Frontal cortex (tissue), 4 donors: ENCODE results near the gene PDIA5. TPM values are rescaled to one million over a fixed set of nuclear protein-coding genes. Genes with fewer than 3 reads are reported as not detected.

Experiments used
- DNase-seq, 2 donors: peaks; one replicate each; pipeline ENCODE4 v3.0.0; 2012; ENCODE audit warnings: low spot score in 2 of 2
- FAIRE-seq: peaks from 2 replicates; lab custom pipeline; 2012; peaks lifted over from hg19 to GRCh38; lab: Jason Lieb, UNC
- total RNA-seq: library from RNA; depleted of rRNA; stranded (reverse); fragments of >200 nt; gene quantifications from one replicate; pipeline ENCODE4 v1.2.3, GENCODE V29; 2014
- donor health status: control.
- donor health status: control.
- donor health status: control.

The PDIA5 gene
- total RNA-seq, 1 donor from 2014 or later = 2.0 TPM

- DNase-seq = no peak
- FAIRE-seq = no peak
Observed at GRCh38 chr3:123067689-123068600, 1.1 kb downstream of the PDIA5 start.

DNA sequence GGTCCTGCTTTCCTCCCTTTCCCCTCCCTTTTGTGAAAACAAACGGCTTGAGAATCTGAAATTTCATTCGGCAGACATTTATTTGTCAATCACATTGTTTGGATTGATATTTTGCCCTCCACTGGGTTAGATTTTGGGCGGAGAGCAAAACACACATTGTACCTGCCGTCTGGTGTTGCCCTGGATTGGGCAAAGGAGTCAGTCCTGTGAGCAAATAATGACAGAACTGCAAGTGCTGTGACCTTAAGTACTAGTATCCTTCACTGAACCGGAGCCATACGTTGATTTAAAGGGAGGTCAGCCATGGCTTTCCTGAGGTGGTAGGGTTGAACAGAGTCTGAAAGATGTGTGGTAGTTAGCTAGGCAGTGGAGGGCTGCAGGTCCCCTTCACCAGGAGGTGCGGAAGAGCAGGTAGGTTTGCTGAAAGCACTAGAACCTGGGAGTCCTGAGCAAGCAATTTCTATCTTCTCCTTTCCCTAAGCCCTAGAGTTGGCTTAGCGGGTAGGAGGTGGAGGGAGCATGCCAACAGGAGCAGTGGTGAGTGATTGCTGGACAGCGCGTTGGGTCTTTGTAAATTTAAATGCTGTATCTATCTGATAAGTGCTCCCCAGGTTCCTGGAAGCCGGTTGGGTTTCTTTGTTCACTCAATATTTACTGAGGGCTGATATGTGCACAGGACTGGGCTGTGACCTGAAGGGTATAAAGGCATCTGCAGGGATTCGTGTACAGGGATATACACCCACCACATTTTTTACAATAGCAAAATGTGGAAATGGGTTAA is 2.0 kb downstream of the PDIA5 start:
- FAIRE-seq (no peak), DNase-seq (no peak)

DNA sequence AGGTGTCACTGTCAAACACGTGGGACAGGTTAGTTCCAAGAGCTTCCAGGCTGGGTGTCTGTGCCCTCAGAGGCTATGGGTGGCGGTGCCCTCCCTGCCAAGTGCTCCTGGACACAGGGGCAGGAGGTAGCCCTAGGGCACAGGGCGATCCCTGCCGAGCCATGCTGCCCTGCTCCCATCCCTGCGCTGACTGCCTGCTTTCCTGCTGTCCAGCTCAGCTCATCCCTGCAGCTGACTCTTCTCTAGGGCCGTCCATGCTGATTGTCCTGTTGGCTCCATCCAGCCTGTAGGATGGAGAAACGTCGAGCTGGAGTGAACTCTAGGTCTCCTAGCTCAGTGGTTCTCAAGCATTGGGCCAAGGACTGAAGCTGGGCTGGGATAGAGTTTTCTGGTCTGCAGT is 3.7 kb downstream of the PDIA5 start:
- FAIRE-seq (no peak), DNase-seq (no peak)

GRCh38 chr3:123071146-123071545 is 4.3 kb downstream of the PDIA5 start:
- DNase-seq = no peak
- FAIRE-seq = no peak

DNA sequence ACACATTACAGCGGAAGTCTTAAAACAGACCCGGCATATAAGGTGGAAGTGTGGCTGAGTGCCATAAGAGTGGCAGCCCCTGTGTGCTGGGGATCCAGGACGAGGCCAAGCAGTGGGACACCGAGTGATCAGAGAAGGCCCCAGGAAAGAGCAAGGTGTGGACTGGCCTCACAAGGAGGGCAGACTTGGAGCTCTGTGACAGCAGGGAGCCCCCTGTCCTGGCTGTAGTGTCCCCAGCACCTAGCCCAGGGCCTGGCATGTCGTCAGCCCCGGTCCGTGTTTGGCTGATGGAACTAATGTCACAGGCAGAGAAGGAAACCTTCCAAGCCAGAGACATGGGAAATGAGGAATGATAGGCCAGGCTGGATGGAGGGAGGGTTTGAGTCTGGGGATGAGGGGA is 4.8 kb downstream of the PDIA5 start:
- DNase-seq = no peak
- no peak for FAIRE-seq

GRCh38 chr3:123072152-123072551 is 5.3 kb downstream of the PDIA5 start:
- FAIRE-seq = no peak
- no peak for DNase-seq

DNA sequence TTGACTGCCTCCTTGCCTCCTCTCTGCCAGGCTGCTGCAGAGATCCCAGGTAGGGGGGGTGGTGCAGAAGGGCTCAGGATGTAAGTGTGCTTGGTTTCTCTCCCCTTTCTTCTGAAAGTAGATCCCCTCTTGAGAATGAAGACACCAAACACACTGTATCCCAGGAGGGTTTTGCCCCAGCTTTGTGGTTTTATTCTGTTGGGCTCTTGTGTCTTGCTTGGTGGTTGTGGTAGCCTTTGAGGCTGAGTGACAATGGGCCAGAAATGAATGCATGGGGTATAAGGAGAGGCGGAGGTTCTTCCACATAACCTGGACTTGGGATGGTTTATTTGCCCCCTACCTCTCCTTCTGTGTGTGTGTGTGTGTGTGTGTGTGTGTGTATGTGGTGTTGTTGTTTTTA is 5.7 kb downstream of the PDIA5 start:
- FAIRE-seq = no peak
- DNase-seq = no peak

GRCh38 chr3:123075359-123075758 is 8.5 kb downstream of the PDIA5 start:
- FAIRE-seq (no peak), DNase-seq (no peak)

DNA sequence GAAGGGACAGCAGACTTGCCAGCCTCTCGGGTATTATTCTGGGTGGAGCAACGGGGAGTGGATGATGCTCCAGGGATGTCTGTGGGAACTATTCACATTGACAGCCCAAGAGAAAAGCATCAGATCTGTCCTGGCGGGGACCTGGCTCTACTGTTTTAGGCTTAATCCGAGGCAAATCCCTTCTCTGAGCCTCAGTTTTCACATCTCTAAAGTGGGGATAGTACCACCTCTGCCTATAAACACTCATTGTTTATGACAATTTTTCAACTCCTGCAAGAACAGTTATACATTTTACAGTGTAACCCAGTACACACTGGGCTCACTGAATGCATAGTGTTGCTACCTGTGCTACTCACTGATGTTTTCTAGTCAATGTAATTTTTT is 9.3 kb downstream of the PDIA5 start:
- DNase-seq (no peak), FAIRE-seq (no peak)

DNA sequence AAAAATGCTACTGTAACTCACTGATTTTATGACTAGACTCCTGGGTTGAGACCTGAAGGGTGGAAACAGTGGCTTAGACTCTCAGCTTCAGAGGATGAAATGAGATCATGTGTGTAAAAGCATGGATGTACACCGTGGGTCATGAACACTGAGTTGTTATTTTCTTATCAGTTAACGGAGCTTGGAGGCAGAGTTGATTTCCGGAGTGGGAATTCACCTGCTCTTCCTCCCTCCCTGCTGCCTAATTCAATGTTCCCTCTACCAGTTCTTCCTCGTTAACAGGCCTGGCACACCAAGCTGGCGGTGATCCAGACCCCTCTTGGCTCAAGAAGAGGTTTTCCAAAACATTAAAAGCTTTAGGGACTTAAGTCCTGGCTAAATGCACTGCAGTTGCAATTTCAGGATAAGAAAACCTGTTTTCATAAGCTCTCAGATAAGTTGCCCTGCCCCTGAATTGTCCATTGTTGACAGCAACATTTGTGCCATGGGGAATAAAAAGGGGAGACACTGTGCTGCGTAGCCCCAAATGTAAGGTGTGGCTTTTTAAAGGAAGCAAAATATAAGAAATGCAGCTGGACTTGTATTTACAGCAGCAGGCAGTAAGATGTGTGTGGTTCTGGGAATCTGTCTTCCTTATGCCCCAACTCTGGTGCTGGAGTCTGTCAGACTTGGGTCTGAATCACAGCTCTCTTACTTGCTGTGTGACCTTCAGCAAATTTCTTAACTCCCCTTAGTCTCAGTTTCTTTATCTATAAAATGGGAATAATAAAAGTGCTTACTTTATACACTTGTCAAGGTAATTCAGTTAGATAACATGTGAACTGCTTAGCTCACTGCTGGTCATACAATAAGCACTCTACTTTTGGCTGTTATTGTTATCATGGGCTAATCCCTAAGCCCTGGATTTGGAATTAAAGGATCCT is 9.9 kb downstream of the PDIA5 start:
- FAIRE-seq (no peak), DNase-seq (no peak)

DNA sequence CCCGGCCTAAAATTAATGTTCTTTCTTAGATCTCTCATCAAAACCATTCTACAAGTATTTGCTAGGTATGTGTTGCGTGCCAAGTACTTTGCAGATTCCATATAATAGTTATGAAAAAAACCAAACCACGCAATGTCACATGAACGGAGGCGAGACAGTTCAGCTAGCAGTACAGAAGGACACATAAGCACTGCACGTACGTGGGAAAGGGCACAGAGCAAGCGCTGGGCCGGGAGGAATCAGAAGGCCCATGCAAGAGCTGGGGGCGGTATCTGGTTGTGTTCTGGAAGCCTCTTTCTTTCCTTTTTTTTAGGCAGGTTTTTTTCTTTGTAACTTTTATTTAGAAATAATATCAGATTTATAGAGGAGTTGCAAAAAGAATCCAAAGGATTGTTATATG is 11.3 kb downstream of the PDIA5 start:
- FAIRE-seq (no peak), DNase-seq (no peak)

DNA sequence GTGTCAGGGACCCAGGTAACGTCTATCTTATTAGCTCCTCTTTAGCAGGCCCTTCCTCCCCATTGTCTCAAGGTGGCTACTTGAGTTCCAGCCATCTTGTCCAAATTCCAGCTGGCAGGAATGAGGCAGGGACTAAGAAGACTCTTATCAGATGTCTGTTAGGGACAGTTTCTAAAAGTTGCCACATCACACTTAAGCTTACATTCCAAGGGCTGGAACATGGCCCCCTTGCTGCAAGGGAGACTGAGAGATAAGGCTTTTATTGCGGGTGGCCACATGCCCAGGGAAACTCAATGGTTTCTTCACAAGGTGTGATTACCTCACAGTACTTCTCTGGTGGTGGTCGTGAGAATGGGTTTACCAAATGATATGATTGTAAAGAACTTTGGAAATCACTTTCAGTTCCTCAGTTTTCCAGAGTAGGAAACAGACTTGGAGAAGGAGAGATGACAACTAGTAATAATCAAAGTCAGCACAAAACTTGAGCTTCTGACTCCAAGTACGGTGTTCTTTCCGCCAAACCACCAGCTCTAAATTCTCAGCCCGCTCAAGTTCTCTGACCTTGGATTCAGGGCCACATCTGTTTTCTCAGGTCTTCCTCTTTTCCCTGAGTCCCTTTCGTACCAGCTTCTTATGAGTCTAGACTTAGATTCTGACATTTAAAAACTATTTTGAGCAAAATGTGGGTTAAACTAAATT is 14.2 kb downstream of the PDIA5 start:
- DNase-seq (no peak), FAIRE-seq (no peak)

DNA sequence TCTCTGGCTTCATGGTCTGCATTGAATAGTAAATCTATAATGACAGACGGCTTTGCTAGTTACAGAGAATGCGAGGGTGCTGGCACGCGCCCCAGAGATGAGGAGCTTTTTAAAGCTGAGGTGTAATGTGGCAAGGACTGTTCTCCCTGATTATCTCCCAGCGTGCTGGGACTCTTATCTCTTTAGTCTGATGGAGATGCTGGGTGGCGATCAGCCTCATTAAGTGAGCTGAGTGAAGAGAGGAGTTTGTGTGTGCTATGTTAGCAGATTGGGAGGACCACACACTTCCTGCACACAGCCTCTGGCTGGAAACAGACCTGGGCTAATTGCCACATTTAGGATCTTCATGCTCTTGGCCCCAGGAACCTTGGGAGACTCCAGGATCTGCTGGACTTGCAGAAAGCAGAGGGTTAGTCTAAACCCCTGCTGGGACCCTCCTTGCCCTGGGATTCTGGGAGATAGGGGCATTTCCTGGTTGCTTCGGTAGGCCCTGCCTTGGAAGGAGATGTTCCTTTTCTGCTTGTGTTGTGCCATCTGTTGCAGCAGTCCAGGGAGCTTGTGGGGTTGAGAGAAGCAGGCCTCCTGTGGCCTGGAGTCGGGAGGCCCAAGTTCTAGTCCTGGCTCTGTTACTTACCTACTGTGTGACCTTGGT is 15.0 kb downstream of the PDIA5 start:
- FAIRE-seq (no peak), DNase-seq (no peak)

- FAIRE-seq (no peak), DNase-seq (no peak)
Observed at GRCh38 chr3:123082370-123083065, 15.7 kb downstream of the PDIA5 start.

- DNase-seq = no peak
- FAIRE-seq = no peak
Observed at GRCh38 chr3:123083383-123084124, 16.7 kb downstream of the PDIA5 start.

DNA sequence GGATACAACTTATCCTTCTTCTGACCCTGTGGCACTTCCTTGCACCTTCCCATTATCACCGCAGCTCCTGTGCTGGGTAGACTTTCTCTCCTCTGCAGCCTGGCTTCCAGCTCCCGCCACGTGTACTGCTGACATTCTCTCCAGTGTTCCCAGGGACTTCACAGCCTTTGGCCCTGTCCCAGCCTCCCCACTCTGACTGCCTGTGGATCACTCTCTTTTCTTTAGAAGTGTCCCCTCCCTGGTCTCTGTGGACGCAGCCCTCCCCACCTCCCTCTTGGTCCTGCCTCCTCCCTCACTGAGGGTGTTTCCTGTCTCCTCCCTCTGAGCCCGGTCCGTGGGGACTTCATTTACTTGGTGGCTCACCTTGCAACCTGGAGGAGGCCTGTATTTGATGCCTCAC is 17.4 kb downstream of the PDIA5 start:
- FAIRE-seq (no peak), DNase-seq (no peak)

- DNase-seq = no peak
- FAIRE-seq = no peak
Observed at GRCh38 chr3:123084738-123085237, 18.0 kb downstream of the PDIA5 start.
